M059J (cell line): Measurements from ENCODE around the gene TRAPPC10. TPM values are rescaled to one million over a fixed set of nuclear protein-coding genes. Genes with fewer than 3 reads are reported as not detected.
A peak's percentile ranks its signal among the peaks of the same experiment; 100 is the strongest.

Experiments used
- DNase-seq: peaks from one replicate; pipeline ENCODE4 v3.0.0-alpha.2; 2012; ENCODE audit warnings: low read depth
- total RNA-seq: library from RNA; depleted of rRNA; stranded (reverse); fragments of >200 nt; shearing (Covaris generic); gene quantifications from 2 replicates; pipeline ENCODE4 v1.2.3, GENCODE V29; 2014

TRAPPC10 gene
- total RNA-seq, 1 experiment from 2014 or later = 33.1 TPM

- DNase-seq = no peak
Observed at GRCh38 chr21:44039828-44040227, 27.7 kb downstream of the TRAPPC10 start.

GRCh38 chr21:44043613-44044012 is 31.5 kb downstream of the TRAPPC10 start:
- no peak for DNase-seq

- no peak for DNase-seq
Observed at GRCh38 chr21:44046734-44047133, 34.6 kb downstream of the TRAPPC10 start.

- DNase-seq = no peak
Observed at GRCh38 chr21:44047996-44048560, 36.0 kb downstream of the TRAPPC10 start.

- no peak for DNase-seq
Observed at GRCh38 chr21:44049182-44049581, 37.1 kb downstream of the TRAPPC10 start.

GRCh38 chr21:44049606-44050005 is 37.5 kb downstream of the TRAPPC10 start:
- DNase-seq = no peak

GRCh38 chr21:44050276-44050675 is 38.2 kb downstream of the TRAPPC10 start:
- no peak for DNase-seq

- no peak for DNase-seq
Observed at GRCh38 chr21:44051462-44051941, 39.4 kb downstream of the TRAPPC10 start.

GRCh38 chr21:44052071-44052829 is 40.1 kb downstream of the TRAPPC10 start:
- no peak for DNase-seq

GRCh38 chr21:44052830-44053226 is 40.7 kb downstream of the TRAPPC10 start:
- no peak for DNase-seq

- no peak for DNase-seq
Observed at GRCh38 chr21:44053567-44053966, 41.5 kb downstream of the TRAPPC10 start.

- no peak for DNase-seq
Observed at GRCh38 chr21:44054710-44055109, 42.6 kb downstream of the TRAPPC10 start.

- DNase-seq = no peak
Observed at GRCh38 chr21:44057055-44057454, 44.9 kb downstream of the TRAPPC10 start.

- no peak for DNase-seq
Observed at GRCh38 chr21:44057960-44058651, 46.0 kb downstream of the TRAPPC10 start.

GRCh38 chr21:44058652-44058964 is 46.5 kb downstream of the TRAPPC10 start:
- no peak for DNase-seq

GRCh38 chr21:44058981-44059380 is 46.9 kb downstream of the TRAPPC10 start:
- DNase-seq = no peak

- DNase-seq = peak; percentile 17
Observed at GRCh38 chr21:44059710-44060109, 47.6 kb downstream of the TRAPPC10 start.

- DNase-seq = no peak
Observed at GRCh38 chr21:44062380-44062779, 50.3 kb downstream of the TRAPPC10 start.

- DNase-seq = no peak
Observed at GRCh38 chr21:44063151-44063912, 51.2 kb downstream of the TRAPPC10 start.

GRCh38 chr21:44064852-44065403 is 52.8 kb downstream of the TRAPPC10 start:
- DNase-seq = no peak

- DNase-seq = no peak
Observed at GRCh38 chr21:44065428-44065827, 53.3 kb downstream of the TRAPPC10 start.

- no peak for DNase-seq
Observed at GRCh38 chr21:44066116-44066515, 54.0 kb downstream of the TRAPPC10 start.
